Measurements from ENCODE around the gene RPS8. TPM values are rescaled to one million over a fixed set of nuclear protein-coding genes. Genes with fewer than 3 reads are reported as not detected.
A peak's percentile ranks its signal among the peaks of the same experiment; 100 is the strongest.

The RPS8 gene
- total RNA-seq, 1 donor from 2014 or later, result 3,767 TPM

GRCh38 chr1:44778705-44779576 is 3.6 kb downstream of the RPS8 start:
- H3K4me1 Mint-ChIP-seq, result peaks cover 51% of the 10 kb centered on the region
- ATAC-seq (ENCODE audit: low read depth) (no peak), DNase-seq (no peak)
- CTCF ChIA-PET, result interaction anchor here (1.0 kb wide), 1 partner anchor 47 kb away, joined by 3 read pairs; no protein-coding TSS in a partner anchor
- no peaks in the 10 kb centered on the region for H3K9me3 Mint-ChIP-seq
- peaks cover 70% of the 10 kb centered on the region for H3K36me3 Mint-ChIP-seq (ENCODE audit: low read depth)
- no peak for TF ChIP-seq CTCF (IDR thresholded peaks at IDR 0.05)
- H3K4me3 Mint-ChIP-seq, result peak overlapping the region; percentile 2
- POLR2A ChIA-PET, result interaction anchor here (0.8 to 6.3 kb wide), 10 partner anchors 9 to 561 kb away, joined by 3 to 149 read pairs (median 4); partner anchors contain the start of genes BEST4, MUTYH, RNU5D-1 and TOE1
- no peaks in the 10 kb centered on the region for H3K27me3 Mint-ChIP-seq
- intact Hi-C loops (cut with micrococcal nuclease), result no loop called here
- H3K27ac Mint-ChIP-seq, result no peak overlapping the region

- POLR2A ChIA-PET, result interaction anchor here (0.6 to 2.6 kb wide), 10 partner anchors 9 to 66 kb away, joined by 3 to 11 read pairs (median 4); partner anchors contain the start of genes PLK3 and RNU5D-1
- intact Hi-C loops (cut with micrococcal nuclease), result loop anchor here (10.0 kb wide), 1 partner anchor 424 kb away; the partner anchor contains the start of gene ZSWIM5
- Mint-ChIP-seq H3K4me1 (peaks cover 56% of the 10 kb centered on the region), H3K36me3 (ENCODE audit: low read depth) (peaks cover 66% of the 10 kb centered on the region), H3K4me3 (no peak overlapping the region), H3K9me3 (no peaks in the 10 kb centered on the region), H3K27ac (peak overlapping the region; percentile 30), H3K27me3 (no peaks in the 10 kb centered on the region)
- no peak for DNase-seq
- TF ChIP-seq CTCF (IDR thresholded peaks at IDR 0.05), result no peak
- CTCF ChIA-PET, result interaction anchor here (0.6 kb wide), 1 partner anchor 711 kb away, joined by 3 read pairs; no protein-coding TSS in a partner anchor
- no peak for ATAC-seq (ENCODE audit: low read depth)
Measured at GRCh38 chr1:44780583-44781121, 5.3 kb downstream of the RPS8 start.

- peak overlapping the region; percentile 70 for H3K4me3 Mint-ChIP-seq
- CTCF ChIA-PET, result interaction anchor here (0.7 to 2.7 kb wide), 3 partner anchors 10 to 762 kb away, joined by 4 to 7 read pairs (median 4); no protein-coding TSS in a partner anchor
- no peaks in the 10 kb centered on the region for H3K9me3 Mint-ChIP-seq
- DNase-seq (no peak), ATAC-seq (ENCODE audit: low read depth) (no peak)
- H3K36me3 Mint-ChIP-seq (ENCODE audit: low read depth), result peaks cover 36% of the 10 kb centered on the region
- POLR2A ChIA-PET, result interaction anchor here (0.6 to 9.4 kb wide), 17 partner anchors 8 to 776 kb away, joined by 3 to 113 read pairs (median 5); partner anchors contain the start of genes BTBD19, PLK3, RNU5D-1 and RPS8
- peaks cover 42% of the 10 kb centered on the region for H3K4me1 Mint-ChIP-seq
- no peak for TF ChIP-seq CTCF (IDR thresholded peaks at IDR 0.05)
- intact Hi-C loops (cut with micrococcal nuclease), result loop anchor here (2.0 to 10.0 kb wide), 3 partner anchors 45 to 421 kb away; partner anchors contain the start of genes KIF2C, RNU5D-1 and ZSWIM5
- peak overlapping the region; percentile 82 for H3K27ac Mint-ChIP-seq
- no peaks in the 10 kb centered on the region for H3K27me3 Mint-ChIP-seq
Measured at GRCh38 chr1:44783697-44784093, 8.4 kb downstream of the RPS8 start.

- ATAC-seq (ENCODE audit: low read depth) (peak; percentile 22), DNase-seq (peak; percentile 50)
- intact Hi-C loops (cut with micrococcal nuclease), result loop anchor here (2.0 to 10.0 kb wide), 5 partner anchors 46 to 903 kb away; partner anchors contain the start of genes EIF2B3, GPBP1L1, KIF2C and RNU5D-1
- TF ChIP-seq CTCF (IDR thresholded peaks at IDR 0.05), result no peak
- Mint-ChIP-seq H3K27me3 (no peaks in the 10 kb centered on the region), H3K27ac (peak overlapping the region; percentile 86), H3K4me1 (peaks cover 38% of the 10 kb centered on the region), H3K36me3 (ENCODE audit: low read depth) (peaks cover 29% of the 10 kb centered on the region), H3K4me3 (peak overlapping the region; percentile 75), H3K9me3 (no peaks in the 10 kb centered on the region)
- CTCF ChIA-PET, result interaction anchor here (0.6 to 2.7 kb wide), 10 partner anchors 9 to 761 kb away, joined by 3 to 7 read pairs (median 4); partner anchors contain the start of genes RNU5D-1 and RPS8
- POLR2A ChIA-PET, result interaction anchor here (0.5 to 9.4 kb wide), 20 partner anchors 9 to 775 kb away, joined by 3 to 113 read pairs (median 4); partner anchors contain the start of genes ARMH1, BTBD19, HECTD3 and PLK3
Measured at GRCh38 chr1:44784094-44785028, 9.0 kb downstream of the RPS8 start.
